B cell (primary cell): Measurements from ENCODE around the gene INSRR. TPM values are rescaled to one million over a fixed set of nuclear protein-coding genes. Genes with fewer than 3 reads are reported as not detected.

Source experiments
- polyA plus RNA-seq: library from polyadenylated mRNA; depleted of rRNA; stranded (reverse); fragments of >200 nt; gene quantifications from 2 replicates; pipeline ENCODE4 v1.2.3, GENCODE V29; 2012
- total RNA-seq, 2 donors: library from RNA; stranded (reverse); fragments of 120-200 nt in 1 of 2; gene quantifications; 1 replicate in 1 of 2; 2 replicates in 1 of 2; pipeline versions ENCODE4 v1.2.3 to v1.2.4, GENCODE V29; 2013 to 2022

The INSRR gene
- total and polyA plus RNA-seq, 2 donors (not counting 1 experiment from before 2014, with no cell fraction given): not detected

Other genes with a start within 250 kb of the INSRR start
- gene HAPLN2, start 239.7 kb downstream of the INSRR start, total RNA-seq: 0.36 TPM in 1 of 2 replicates, not detected in the other
- 0.13 and 0.19 TPM in 2 replicates for gene HAPLN2, start 239.7 kb downstream of the INSRR start, polyA plus RNA-seq
- not detected in 2 replicates for gene BCAN, start 217.0 kb downstream of the INSRR start, total RNA-seq
- not detected in 2 replicates for gene BCAN, start 217.0 kb downstream of the INSRR start, polyA plus RNA-seq
- gene NES, start 181.7 kb downstream of the INSRR start, total RNA-seq: 0.05 TPM in 1 of 2 replicates, not detected in the other
- not detected in 2 replicates for gene NES, start 181.7 kb downstream of the INSRR start, polyA plus RNA-seq
- 0.89 and 1.1 TPM in 2 replicates for gene CRABP2, start 153.5 kb downstream of the INSRR start, total RNA-seq
- gene CRABP2, start 153.5 kb downstream of the INSRR start, polyA plus RNA-seq: 1.2 and 3.6 TPM in 2 replicates
- gene METTL25B, start 130.6 kb downstream of the INSRR start, total RNA-seq: 81.1 and 85.3 TPM in 2 replicates
- gene METTL25B, start 130.6 kb downstream of the INSRR start, polyA plus RNA-seq: 63.1 and 78.3 TPM in 2 replicates
- 51.7 and 52.5 TPM in 2 replicates for gene ISG20L2, start 130.4 kb downstream of the INSRR start, total RNA-seq
- gene ISG20L2, start 130.4 kb downstream of the INSRR start, polyA plus RNA-seq: 28.8 and 30.1 TPM in 2 replicates
- 34.6 and 41.1 TPM in 2 replicates for gene MRPL24, start 118.0 kb downstream of the INSRR start, total RNA-seq
- 23.0 and 39.4 TPM in 2 replicates for gene MRPL24, start 118.0 kb downstream of the INSRR start, polyA plus RNA-seq
- 89.9 and 91.2 TPM in 2 replicates for gene HDGF, start 107.4 kb downstream of the INSRR start, total RNA-seq
- gene HDGF, start 107.4 kb downstream of the INSRR start, polyA plus RNA-seq: 40.3 and 53.1 TPM in 2 replicates
- 83.4 and 91.0 TPM in 2 replicates for gene PRCC, start 91.6 kb downstream of the INSRR start, total RNA-seq
- gene PRCC, start 91.6 kb downstream of the INSRR start, polyA plus RNA-seq: 45.1 and 55.7 TPM in 2 replicates
- gene SH2D2A, start 42.3 kb downstream of the INSRR start, total RNA-seq: 2.1 and 3.9 TPM in 2 replicates
- 0.73 and 1.0 TPM in 2 replicates for gene SH2D2A, start 42.3 kb downstream of the INSRR start, polyA plus RNA-seq
- not detected in 2 replicates for gene NTRK1, start 1.7 kb upstream of the INSRR start, total RNA-seq
- not detected in 2 replicates for gene NTRK1, start 1.7 kb upstream of the INSRR start, polyA plus RNA-seq
- gene PEAR1, start 34.6 kb upstream of the INSRR start, total RNA-seq: not detected in 2 replicates
- gene PEAR1, start 34.6 kb upstream of the INSRR start, polyA plus RNA-seq: 0.03 and 0.09 TPM in 2 replicates
- not detected in 2 replicates for gene LRRC71, start 61.5 kb upstream of the INSRR start, total RNA-seq
- not detected in 2 replicates for gene LRRC71, start 61.5 kb upstream of the INSRR start, polyA plus RNA-seq
- gene ARHGEF11, start 186.6 kb upstream of the INSRR start, total RNA-seq: 1.0 and 2.2 TPM in 2 replicates
- 3.7 and 4.6 TPM in 2 replicates for gene ARHGEF11, start 186.6 kb upstream of the INSRR start, polyA plus RNA-seq
- gene ETV3L, start 240.7 kb upstream of the INSRR start, total RNA-seq: not detected in 2 replicates
- gene ETV3L, start 240.7 kb upstream of the INSRR start, polyA plus RNA-seq: not detected in 2 replicates